Measurements from ENCODE around the gene ELMOD3. TPM values are rescaled to one million over a fixed set of nuclear protein-coding genes. Genes with fewer than 3 reads are reported as not detected.

Gene ELMOD3
- total RNA-seq, 1 experiment from 2014 or later, result 16.2 TPM

DNA sequence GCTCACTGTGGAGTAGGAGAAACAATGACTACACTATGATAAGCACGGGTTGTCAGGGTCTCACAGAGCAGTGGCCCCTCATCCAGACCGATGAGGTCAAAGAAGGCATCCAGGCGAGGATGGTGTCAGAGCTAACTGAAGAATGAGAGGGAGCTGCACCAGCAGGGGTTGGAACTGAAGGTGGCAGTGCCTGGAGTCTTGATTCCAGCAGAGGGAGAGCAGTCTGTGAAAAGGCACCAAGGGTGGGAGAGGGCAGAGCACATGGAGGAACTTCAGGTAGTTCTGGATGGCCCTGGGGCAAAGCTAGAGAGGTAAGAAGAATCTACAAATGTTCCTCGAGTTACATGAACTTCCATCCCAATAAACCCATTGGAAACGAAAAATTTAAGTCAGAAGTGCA lies 12.6 kb downstream of the ELMOD3 start:
- ChIA-PET CTCF (no interaction called here), POLR2A (no interaction called here)
- Mint-ChIP-seq H3K9me3 (ENCODE audit: unreplicated experiment) (no peaks in the 10 kb centered on the region), H3K27ac (ENCODE audit: low read depth, unreplicated experiment) (no peak overlapping the region), H3K36me3 (ENCODE audit: insufficient read depth, unreplicated experiment) (peaks cover 15% of the 10 kb centered on the region), H3K4me1 (ENCODE audit: insufficient read depth, unreplicated experiment) (no peaks in the 10 kb centered on the region), H3K4me3 (ENCODE audit: unreplicated experiment) (no peak overlapping the region), H3K27me3 (ENCODE audit: insufficient read depth, unreplicated experiment) (no peaks in the 10 kb centered on the region)
- BruUV-seq (replicated peaks), result no TSS peak
- DNase-seq (ENCODE audit: unreplicated experiment), result no peak
- TF ChIP-seq, protein P1, sequence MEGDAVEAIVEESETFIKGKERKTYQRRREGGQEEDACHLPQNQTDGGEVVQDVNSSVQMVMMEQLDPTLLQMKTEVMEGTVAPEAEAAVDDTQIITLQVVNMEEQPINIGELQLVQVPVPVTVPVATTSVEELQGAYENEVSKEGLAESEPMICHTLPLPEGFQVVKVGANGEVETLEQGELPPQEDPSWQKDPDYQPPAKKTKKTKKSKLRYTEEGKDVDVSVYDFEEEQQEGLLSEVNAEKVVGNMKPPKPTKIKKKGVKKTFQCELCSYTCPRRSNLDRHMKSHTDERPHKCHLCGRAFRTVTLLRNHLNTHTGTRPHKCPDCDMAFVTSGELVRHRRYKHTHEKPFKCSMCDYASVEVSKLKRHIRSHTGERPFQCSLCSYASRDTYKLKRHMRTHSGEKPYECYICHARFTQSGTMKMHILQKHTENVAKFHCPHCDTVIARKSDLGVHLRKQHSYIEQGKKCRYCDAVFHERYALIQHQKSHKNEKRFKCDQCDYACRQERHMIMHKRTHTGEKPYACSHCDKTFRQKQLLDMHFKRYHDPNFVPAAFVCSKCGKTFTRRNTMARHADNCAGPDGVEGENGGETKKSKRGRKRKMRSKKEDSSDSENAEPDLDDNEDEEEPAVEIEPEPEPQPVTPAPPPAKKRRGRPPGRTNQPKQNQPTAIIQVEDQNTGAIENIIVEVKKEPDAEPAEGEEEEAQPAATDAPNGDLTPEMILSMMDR (IDR thresholded peaks at IDR 0.05; ENCODE audit: unreplicated experiment), result no peak
- intact Hi-C loops (cut with micrococcal nuclease), result no loop called here

DNA sequence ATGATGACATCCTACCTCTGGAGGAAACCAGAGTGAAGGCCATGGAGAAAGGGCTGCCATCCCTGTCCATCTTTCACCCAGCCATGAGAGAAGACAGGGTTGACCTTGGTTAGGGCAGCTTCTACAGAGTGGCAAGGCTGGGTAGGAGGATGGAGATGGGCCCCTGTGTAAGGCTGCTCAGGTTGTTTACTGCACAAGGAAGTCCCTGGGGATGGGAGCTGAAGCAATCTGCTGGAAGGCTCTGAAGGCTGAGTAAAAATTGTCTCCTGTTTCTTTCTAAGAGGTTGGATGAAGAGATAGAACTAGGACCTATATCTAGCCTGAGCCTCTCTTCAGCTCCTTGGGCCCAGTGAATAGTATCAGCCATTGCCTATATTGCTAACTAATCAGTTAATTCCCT lies 14.4 kb downstream of the ELMOD3 start:
- H3K4me3 Mint-ChIP-seq (ENCODE audit: unreplicated experiment), result no peak overlapping the region
- no peak overlapping the region for H3K27ac Mint-ChIP-seq (ENCODE audit: low read depth, unreplicated experiment)
- no peaks in the 10 kb centered on the region for H3K27me3 Mint-ChIP-seq (ENCODE audit: insufficient read depth, unreplicated experiment)
- intact Hi-C loops (cut with micrococcal nuclease), result no loop called here
- H3K4me1 Mint-ChIP-seq (ENCODE audit: insufficient read depth, unreplicated experiment), result no peaks in the 10 kb centered on the region
- TF ChIP-seq, protein P1 (IDR thresholded peaks at IDR 0.05; ENCODE audit: unreplicated experiment), result no peak
- ChIA-PET CTCF (no interaction called here), POLR2A (interaction anchor here (0.9 to 1.2 kb wide), 2 partner anchors 10 to 41 kb away, joined by 3 to 4 read pairs; partner anchors contain the start of gene TGOLN2)
- H3K9me3 Mint-ChIP-seq (ENCODE audit: unreplicated experiment), result no peaks in the 10 kb centered on the region
- no peak for DNase-seq (ENCODE audit: unreplicated experiment)
- H3K36me3 Mint-ChIP-seq (ENCODE audit: insufficient read depth, unreplicated experiment), result peaks cover 20% of the 10 kb centered on the region
- BruUV-seq (replicated peaks), result no TSS peak

DNA sequence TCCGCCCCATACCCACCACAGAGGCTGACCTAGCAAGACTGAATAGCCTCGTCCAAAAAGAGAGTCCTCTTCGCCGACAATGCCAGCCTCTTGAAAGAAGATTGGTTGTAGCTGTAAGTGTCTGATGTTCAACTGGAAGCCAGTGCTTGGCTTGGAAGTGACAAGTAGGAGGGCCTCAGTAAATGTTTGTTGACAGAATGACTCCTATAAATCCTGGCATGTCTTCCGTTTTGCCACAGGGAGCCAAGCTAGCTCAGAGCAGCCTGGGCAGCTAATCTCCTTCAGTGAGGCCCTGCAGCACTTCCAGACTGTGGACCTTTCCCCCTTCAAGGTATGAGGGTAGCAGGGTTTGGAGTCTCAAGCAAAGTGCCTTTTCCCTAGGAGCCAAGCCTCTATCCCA lies 14.9 kb downstream of the ELMOD3 start:
- Mint-ChIP-seq H3K36me3 (ENCODE audit: insufficient read depth, unreplicated experiment) (peaks cover 20% of the 10 kb centered on the region), H3K9me3 (ENCODE audit: unreplicated experiment) (no peaks in the 10 kb centered on the region), H3K4me3 (ENCODE audit: unreplicated experiment) (no peak overlapping the region), H3K27me3 (ENCODE audit: insufficient read depth, unreplicated experiment) (no peaks in the 10 kb centered on the region), H3K27ac (ENCODE audit: low read depth, unreplicated experiment) (no peak overlapping the region), H3K4me1 (ENCODE audit: insufficient read depth, unreplicated experiment) (no peaks in the 10 kb centered on the region)
- ChIA-PET POLR2A (interaction anchor here (1.2 kb wide), 1 partner anchor 41 kb away, joined by 3 read pairs; the partner anchor contains the start of gene TGOLN2), CTCF (no interaction called here)
- BruUV-seq (replicated peaks), result no TSS peak
- TF ChIP-seq, protein P1 (IDR thresholded peaks at IDR 0.05; ENCODE audit: unreplicated experiment), result no peak
- DNase-seq (ENCODE audit: unreplicated experiment), result no peak
- intact Hi-C loops (cut with micrococcal nuclease), result no loop called here

- H3K27ac Mint-ChIP-seq (ENCODE audit: low read depth, unreplicated experiment), result no peak overlapping the region
- no peak for DNase-seq (ENCODE audit: unreplicated experiment)
- no peaks in the 10 kb centered on the region for H3K9me3 Mint-ChIP-seq (ENCODE audit: unreplicated experiment)
- TF ChIP-seq, protein P1 (IDR thresholded peaks at IDR 0.05; ENCODE audit: unreplicated experiment), result no peak
- BruUV-seq (replicated peaks), result no TSS peak
- H3K27me3 Mint-ChIP-seq (ENCODE audit: insufficient read depth, unreplicated experiment), result no peaks in the 10 kb centered on the region
- no peak overlapping the region for H3K4me3 Mint-ChIP-seq (ENCODE audit: unreplicated experiment)
- H3K4me1 Mint-ChIP-seq (ENCODE audit: insufficient read depth, unreplicated experiment), result no peaks in the 10 kb centered on the region
- H3K36me3 Mint-ChIP-seq (ENCODE audit: insufficient read depth, unreplicated experiment), result peaks cover 27% of the 10 kb centered on the region
- ChIA-PET POLR2A (interaction anchor here (1.2 to 1.6 kb wide), 2 partner anchors 13 to 18 kb away, joined by 3 to 5 read pairs; no protein-coding TSS in a partner anchor), CTCF (interaction anchor here (0.6 to 1.4 kb wide), 3 partner anchors 11 to 311 kb away, joined by 3 to 6 read pairs (median 3); no protein-coding TSS in a partner anchor)
- intact Hi-C loops (cut with micrococcal nuclease), result no loop called here
Measured at GRCh38 chr2:85371045-85371444, 16.5 kb downstream of the ELMOD3 start.

Data from MCF 10A (cell line).